HepG2 (cell line): Measurements from ENCODE around the gene GPR162. TPM values are rescaled to one million over a fixed set of nuclear protein-coding genes. Genes with fewer than 3 reads are reported as not detected.

Source experiments
- ATAC-seq: fragments of 200-7000 bp; cut with Tn5 transposase; 3 replicates; pipeline ENCODE4 v1.9.1; 2020; ENCODE audit warnings: mild to moderate bottlenecking, moderate library complexity
- BruUV-seq: library from RNA; stranded (reverse); fragments of 400-500 nt; replicated peaks from 2 replicates; lab custom pipeline; 2021; lab: Mats Ljungman, UMichigan
- CTCF ChIA-PET: fragments of 300-600 bp; formaldehyde crosslinking; extraction: SDS; loops from one replicate; lab custom pipeline; 2021; ENCODE audit warnings: low total read pairs, inconsistent platforms, low intra/inter-chr PET ratio; lab: Yijun Ruan, JAX
- POLR2A ChIA-PET: fragments of 350-600 bp; sonication (Branson Sonifier 250); formaldehyde crosslinking; loops from one replicate; lab custom pipeline; 2020; ENCODE audit warnings: antibody characterized with exemption, inconsistent platforms; lab: Yijun Ruan, JAX
- DNase-seq: peaks from one replicate; pipeline ENCODE4 v3.0.0-alpha.2; 2015; ENCODE audit warnings: low spot score
- FAIRE-seq: peaks from 3 replicates; lab custom pipeline; 2011; peaks lifted over from hg19 to GRCh38; lab: Jason Lieb, UNC
- H2AFZ ChIP-seq: one replicate; pipeline ENCODE4 v1.6.1; 2011; ENCODE audit warnings: low read length, inconsistent platforms
- H3K27ac ChIP-seq: fragments of 300-600 bp; 3 replicates; pipeline ENCODE4 v1.8.0; 2011; ENCODE audit warnings: mixed run types, mild to moderate bottlenecking, mixed read lengths, low read length, inconsistent platforms; ENCODE audit not compliant: insufficient read depth; ENCODE audit errors: extremely low read length
- H3K27me3 ChIP-seq, 2 experiments: fragments of 200-600 bp in 1 of 2; 2 replicates in 1 of 2; 3 replicates in 1 of 2; pipeline versions ENCODE4 v1.6.0 to v1.8.0; 2011; ENCODE audit warnings: low read length in 2 of 2, mild to moderate bottlenecking in 2 of 2, moderate library complexity in 2 of 2, inconsistent platforms in 1 of 2; ENCODE audit not compliant: insufficient read depth in 2 of 2, control insufficient read depth in 1 of 2
- H3K36me3 ChIP-seq, 2 experiments: fragments of 200-600 bp in 1 of 2; replicated peaks in 1 of 2; 2 replicates in 1 of 2; 3 replicates in 1 of 2; pipeline versions ENCODE4 v1.5.1 to v1.8.0; 2011; ENCODE audit warnings: low read length in 2 of 2, inconsistent platforms in 1 of 2; ENCODE audit not compliant: insufficient read depth in 2 of 2, control insufficient read depth in 1 of 2
- H3K4me1 ChIP-seq: 2 replicates; pipeline ENCODE4 v1.5.1; 2012; ENCODE audit warnings: low read length, inconsistent platforms; ENCODE audit not compliant: insufficient read depth
- H3K4me2 ChIP-seq: 2 replicates; pipeline ENCODE4 v1.6.0; 2011; ENCODE audit warnings: low read depth, low read length, inconsistent platforms
- H3K4me3 ChIP-seq, 3 experiments: fragments of 200-600 bp in 1 of 3; sonication (generic), shearing (Covaris generic) in 1 of 3; replicated peaks in 1 of 3; 2 replicates each; pipeline ENCODE4 v1.5.1; 2011 to 2016; ENCODE audit warnings: low read length in 3 of 3, inconsistent platforms in 2 of 3, low read depth in 2 of 3, mild to moderate bottlenecking in 2 of 3, control low read depth in 1 of 3, mixed read lengths in 1 of 3; ENCODE audit not compliant: insufficient read depth in 1 of 3
- H3K79me2 ChIP-seq: one replicate; pipeline ENCODE4 v1.6.1; 2011; ENCODE audit warnings: low read length, inconsistent platforms; ENCODE audit not compliant: insufficient read depth
- H3K9ac ChIP-seq: 2 replicates; pipeline ENCODE4 v1.6.0; 2011; ENCODE audit warnings: mild to moderate bottlenecking, low read depth, low read length, inconsistent platforms; ENCODE audit not compliant: insufficient read depth
- H3K9me3 ChIP-seq: 2 replicates; pipeline ENCODE4 v1.5.1; 2012; ENCODE audit warnings: mild to moderate bottlenecking, low read length
- H4K20me1 ChIP-seq: 2 replicates; pipeline ENCODE4 v1.6.0; 2011; ENCODE audit warnings: inconsistent platforms, mild to moderate bottlenecking, low read length, moderate library complexity; ENCODE audit not compliant: insufficient read depth
- BCL6 ChIP-seq: IDR thresholded peaks from 2 replicates; pipeline ENCODE4 v1.6.1; 2016; ENCODE audit warnings: missing genetic modification reagents, missing compliant biosample characterization
- HMGXB4 ChIP-seq, 2 experiments: sonication (generic) in 1 of 2; formaldehyde crosslinking in 1 of 2; IDR thresholded peaks; 2 replicates each; pipeline versions ENCODE4 v1.4.0 to v1.6.1; 2018 to 2020; ENCODE audit warnings: missing genetic modification reagents in 2 of 2, borderline replicate concordance in 1 of 2, low read depth in 1 of 2, mild to moderate bottlenecking in 1 of 2, missing biosample characterization in 1 of 2
- KDM2A ChIP-seq: sonication (generic); formaldehyde crosslinking; IDR thresholded peaks from 2 replicates; pipeline ENCODE4 v1.4.0; 2020; ENCODE audit warnings: low read depth, missing genetic modification reagents, borderline replicate concordance
- KDM6A ChIP-seq: IDR thresholded peaks from 2 replicates; pipeline ENCODE4 v1.6.1; 2016; ENCODE audit warnings: low read depth
- KMT2A ChIP-seq: sonication (generic); formaldehyde crosslinking; IDR thresholded peaks from 2 replicates; pipeline ENCODE4 v1.4.0; 2020; ENCODE audit warnings: missing genetic modification reagents
- MAX ChIP-seq: IDR thresholded peaks from 2 replicates; pipeline ENCODE4 v1.6.1; 2012; ENCODE audit warnings: inconsistent platforms
- MYC ChIP-seq: sonication (generic); formaldehyde crosslinking; IDR thresholded peaks from 2 replicates; pipeline ENCODE4 v1.9.0; 2021; ENCODE audit warnings: missing genetic modification reagents, borderline replicate concordance
- NFYC ChIP-seq: IDR thresholded peaks from 2 replicates; pipeline ENCODE4 v1.6.1; 2016; ENCODE audit warnings: missing genetic modification reagents, missing compliant biosample characterization
- NR0B2 ChIP-seq: sonication (generic); formaldehyde crosslinking; IDR thresholded peaks from 2 replicates; pipeline ENCODE4 v1.4.0; 2020; ENCODE audit warnings: mild to moderate bottlenecking, missing genetic modification reagents
- POLR2A ChIP-seq, 2 experiments: IDR thresholded peaks; 2 replicates each; pipeline ENCODE4 v1.6.1; 2011; ENCODE audit warnings: low read depth in 2 of 2, low read length in 2 of 2, mild to moderate bottlenecking in 1 of 2, moderate library complexity in 1 of 2; ENCODE audit not compliant: insufficient read depth in 1 of 2
- SCMH1 ChIP-seq: sonication (generic); formaldehyde crosslinking; IDR thresholded peaks from 2 replicates; pipeline ENCODE4 v1.9.0; 2021; ENCODE audit warnings: missing genetic modification reagents, mild to moderate bottlenecking, borderline replicate concordance
- ZBED4 ChIP-seq: sonication (generic); formaldehyde crosslinking; IDR thresholded peaks from 2 replicates; pipeline ENCODE4 v1.4.0; 2020; ENCODE audit warnings: missing genetic modification reagents, borderline replicate concordance
- ZGPAT ChIP-seq: IDR thresholded peaks from 2 replicates; pipeline ENCODE4 v1.6.1; 2016; ENCODE audit warnings: mild to moderate bottlenecking
- ZNF567 ChIP-seq: sonication (generic); formaldehyde crosslinking; IDR thresholded peaks from 2 replicates; pipeline ENCODE4 v1.8.1; 2023; ENCODE audit warnings: mild to moderate bottlenecking, missing genetic modification reagents, borderline replicate concordance
- ZNF570 ChIP-seq: sonication (generic); formaldehyde crosslinking; IDR thresholded peaks from 2 replicates; pipeline ENCODE4 v1.4.0; 2020; ENCODE audit warnings: mild to moderate bottlenecking, missing genetic modification reagents, borderline replicate concordance
- ZNF660 ChIP-seq: sonication (generic); formaldehyde crosslinking; IDR thresholded peaks from 2 replicates; pipeline ENCODE4 v1.5.1; 2020; ENCODE audit warnings: mild to moderate bottlenecking, low read depth, missing genetic modification reagents, borderline replicate concordance
- WGBS: methylation state at CpG from one replicate; pipeline ENCODE4 v1.1.6; 2017; ENCODE audit warnings: low lambda C conversion rate; 5-methylcytosine and 5-hydroxymethylcytosine counted together
- in situ Hi-C: cut with HindIII; loops from 2 replicates; pipeline ENCODE4 v1.10.0; 2017; ENCODE audit warnings: low pct_unique_long_range_greater_than_20kb; ENCODE audit not compliant: extremely low pct_ligation_motif_present
- intact Hi-C: fragments of 100-400 bp; cut with micrococcal nuclease; formaldehyde crosslinking; loops from one replicate; pipeline ENCODE4 v1.10.0; 2022; ENCODE audit not compliant: unreplicated experiment
- polyA plus RNA-seq, 8 experiments: library from polyadenylated mRNA; depleted of rRNA in 3 of 8; stranded (reverse) in 7 of 8; unstranded in 1 of 8; fragments of >200 nt; fragmentation: Illumina TruSeq in 4 of 8; extraction: Trizol in 4 of 8; gene quantifications; 2 replicates each; pipeline versions ENCODE4 v1.2.1 to v1.2.3, GENCODE V29; 2011 to 2016; ENCODE audit warnings: low read depth in 4 of 8, missing spikeins in 1 of 8, mixed read lengths in 1 of 8; ENCODE audit not compliant: insufficient read depth in 1 of 8
- total RNA-seq, 5 experiments: library from RNA; depleted of rRNA; stranded (reverse); fragments of >200 nt; fragmentation: Illumina TruSeq; extraction: Trizol; gene quantifications; 2 replicates each; pipeline ENCODE4 v1.2.3, GENCODE V29; 2016; ENCODE audit warnings: low read depth in 1 of 5

The GPR162 gene
- total and polyA plus RNA-seq, 2 of the 13 experiments (the other 11 are each of a cell fraction or from before 2014, with no cell fraction given): 0.08 TPM; not detected in 1

- no peaks in the 10 kb centered on the region for H3K27me3 ChIP-seq
- peaks cover 24% of the 10 kb centered on the region for H3K4me1 ChIP-seq
- peaks cover 16% of the 10 kb centered on the region for H3K79me2 ChIP-seq
- POLR2A ChIA-PET: interaction anchor here (1.5 to 4.7 kb wide), 5 partner anchors 25 to 104 kb away, joined by 3 to 20 read pairs (median 15); partner anchors contain the start of genes CDCA3, COPS7A, MLF2 and PTMS
- H4K20me1 ChIP-seq: no peaks in the 10 kb centered on the region
- peaks cover 9 to 14% of the 10 kb centered on the region in 2 experiments; a peak in 4 of 5 replicates for H3K36me3 ChIP-seq
- BruUV-seq: TSS peak; percentile 14
- in situ Hi-C loops (loop anchor here (5.0 kb wide), 1 partner anchor 75 kb away; the partner anchor contains the start of gene MLF2), intact Hi-C loops (loop anchor here (10.0 kb wide), 1 partner anchor 213 kb away; no protein-coding TSS in a partner anchor)
- H3K9ac ChIP-seq: 0 out of 2 replicates have a peak overlapping the region, but pooled peaks have one; percentile 0
- no peak overlapping the region for H2AFZ ChIP-seq
- ATAC-seq (peak; percentile 24), FAIRE-seq (peak; percentile 85), DNase-seq (peak; percentile 67)
- peak overlapping the region; percentile 65 for H3K4me2 ChIP-seq
- peak overlapping the region in 1 of 3 experiments; percentile 11; a peak in 1 of 6 replicates for H3K4me3 ChIP-seq
- no peaks in the 10 kb centered on the region for H3K9me3 ChIP-seq
- WGBS: 38% methylated on average over 5 of the region's 8 CpGs
- H3K27ac ChIP-seq: no peak overlapping the region
- CTCF ChIA-PET: interaction anchor here (0.8 kb wide), 1 partner anchor 91 kb away, joined by 3 read pairs; no protein-coding TSS in a partner anchor
- TF ChIP-seq KDM6A (CRISPR knock-in tag) (no peak), NR0B2 (CRISPR knock-in tag) (no peak), MYC (CRISPR knock-in tag) (peak; percentile 61; the same call in 1 of the 2 replicates), SCMH1 (CRISPR knock-in tag) (no peak), KDM2A (CRISPR knock-in tag) (peak; percentile 18; the same call in 1 of the 2 replicates), ZNF567 (0 out of 2 replicates have a peak, but pooled peaks have one; percentile 56), HMGXB4 (CRISPR knock-in tag; IDR thresholded peaks at IDR 0.05; ENCODE audit: borderline replicate concordance in 1 of 2, low read depth in 1 of 2) (0 out of 4 replicates have a peak, but pooled peaks of 1 of the 2 experiments have one; percentile 22), NFYC (CRISPR knock-in tag) (no peak), BCL6 (CRISPR knock-in tag) (no peak), KMT2A (CRISPR knock-in tag) (no peak), ZBED4 (no peak), POLR2A (IDR thresholded peaks at IDR 0.05; ENCODE audit: insufficient read depth in 1 of 2, low read depth in 2 of 2, low read length in 2 of 2) (no peak; a peak in 1 of 4 replicates), ZGPAT (CRISPR knock-in tag) (no peak), MAX (peak; percentile 82), ZNF660 (CRISPR knock-in tag) (no peak), ZNF570 (CRISPR knock-in tag) (no peak)
Observed at GRCh38 chr12:6827437-6827911, 5.9 kb downstream of the GPR162 start.
